ENCODE results near the gene ARHGAP10. TPM values are rescaled to one million over a fixed set of nuclear protein-coding genes. Genes with fewer than 3 reads are reported as not detected.

The ARHGAP10 gene
- total RNA-seq, 1 experiment from 2014 or later, result 9.0 TPM

- Histone ChIP-seq H3K27ac (ENCODE audit: low read length) (no peak overlapping the region), H4K20me1 (ENCODE audit: low read length) (no peaks in the 10 kb centered on the region), H3K4me1 (ENCODE audit: insufficient read depth, low read length) (no peaks in the 10 kb centered on the region), H2AFZ (ENCODE audit: low read length) (no peak overlapping the region), H3K9me3 (ENCODE audit: low read length) (no peaks in the 10 kb centered on the region), H3K9me2 (replicated peaks; ENCODE audit: low read length) (no peaks in the 10 kb centered on the region), H3F3A (ENCODE audit: low read length, unreplicated experiment) (no peaks in the 10 kb centered on the region), H3K4me2 (ENCODE audit: low read length) (no peak overlapping the region), H3K9ac (ENCODE audit: low read length) (no peak overlapping the region), H3K27me3 (ENCODE audit: low read length) (no peaks in the 10 kb centered on the region), H3K4me3 (ENCODE audit: low read length) (no peak overlapping the region), H3K36me3 (ENCODE audit: low read depth, low read length) (no peaks in the 10 kb centered on the region), H3K79me2 (ENCODE audit: low read length) (no peaks in the 10 kb centered on the region)
- CTCF ChIA-PET, result no interaction called here
- ATAC-seq (no peak), DNase-seq (no peak)
- POLR2A ChIA-PET (ENCODE audit: unreplicated experiment), result no interaction called here
- intact Hi-C loops (cut with micrococcal nuclease), result no loop called here
- TF ChIP-seq, protein P1, sequence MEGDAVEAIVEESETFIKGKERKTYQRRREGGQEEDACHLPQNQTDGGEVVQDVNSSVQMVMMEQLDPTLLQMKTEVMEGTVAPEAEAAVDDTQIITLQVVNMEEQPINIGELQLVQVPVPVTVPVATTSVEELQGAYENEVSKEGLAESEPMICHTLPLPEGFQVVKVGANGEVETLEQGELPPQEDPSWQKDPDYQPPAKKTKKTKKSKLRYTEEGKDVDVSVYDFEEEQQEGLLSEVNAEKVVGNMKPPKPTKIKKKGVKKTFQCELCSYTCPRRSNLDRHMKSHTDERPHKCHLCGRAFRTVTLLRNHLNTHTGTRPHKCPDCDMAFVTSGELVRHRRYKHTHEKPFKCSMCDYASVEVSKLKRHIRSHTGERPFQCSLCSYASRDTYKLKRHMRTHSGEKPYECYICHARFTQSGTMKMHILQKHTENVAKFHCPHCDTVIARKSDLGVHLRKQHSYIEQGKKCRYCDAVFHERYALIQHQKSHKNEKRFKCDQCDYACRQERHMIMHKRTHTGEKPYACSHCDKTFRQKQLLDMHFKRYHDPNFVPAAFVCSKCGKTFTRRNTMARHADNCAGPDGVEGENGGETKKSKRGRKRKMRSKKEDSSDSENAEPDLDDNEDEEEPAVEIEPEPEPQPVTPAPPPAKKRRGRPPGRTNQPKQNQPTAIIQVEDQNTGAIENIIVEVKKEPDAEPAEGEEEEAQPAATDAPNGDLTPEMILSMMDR (conservative IDR thresholded peaks at IDR 0.05; ENCODE audit: low read depth, low read length), result no peak
- TF ChIP-seq EZH2 (IDR thresholded peaks at IDR 0.05; ENCODE audit: low read length, unreplicated experiment), result no peak
- TF ChIP-seq EZH2phosphoT487 (IDR thresholded peaks at IDR 0.05; ENCODE audit: borderline replicate concordance, low read length), result no peak
- BruUV-seq (replicated peaks), result no TSS peak
These were observed 377.3 kb downstream of the ARHGAP10 start for GRCh38 chr4:148109216-148109615.

- no TSS peak for BruUV-seq (replicated peaks)
- no peaks in the 10 kb centered on the region for H3K4me1 ChIP-seq (ENCODE audit: insufficient read depth, low read length)
- H3K4me2 ChIP-seq (ENCODE audit: low read length), result no peak overlapping the region
- ChIA-PET CTCF (no interaction called here), POLR2A (ENCODE audit: unreplicated experiment) (no interaction called here)
- H4K20me1 ChIP-seq (ENCODE audit: low read length), result no peaks in the 10 kb centered on the region
- no peaks in the 10 kb centered on the region for H3K9me3 ChIP-seq (ENCODE audit: low read length)
- no peak overlapping the region for H3K27ac ChIP-seq (ENCODE audit: low read length)
- no peak overlapping the region for H3K4me3 ChIP-seq (ENCODE audit: low read length)
- no peak overlapping the region for H3K9ac ChIP-seq (ENCODE audit: low read length)
- H3K36me3 ChIP-seq (ENCODE audit: low read depth, low read length), result no peaks in the 10 kb centered on the region
- ATAC-seq (no peak), DNase-seq (no peak)
- intact Hi-C loops (cut with micrococcal nuclease), result no loop called here
- TF ChIP-seq EZH2phosphoT487 (IDR thresholded peaks at IDR 0.05; ENCODE audit: borderline replicate concordance, low read length) (no peak), EZH2 (IDR thresholded peaks at IDR 0.05; ENCODE audit: low read length, unreplicated experiment) (no peak)
- TF ChIP-seq, protein P1 (conservative IDR thresholded peaks at IDR 0.05; ENCODE audit: low read depth, low read length), result no peak
- H3F3A ChIP-seq (ENCODE audit: low read length, unreplicated experiment), result no peaks in the 10 kb centered on the region
- H2AFZ ChIP-seq (ENCODE audit: low read length), result no peak overlapping the region
- H3K9me2 ChIP-seq (replicated peaks; ENCODE audit: low read length), result no peaks in the 10 kb centered on the region
- no peaks in the 10 kb centered on the region for H3K79me2 ChIP-seq (ENCODE audit: low read length)
- no peaks in the 10 kb centered on the region for H3K27me3 ChIP-seq (ENCODE audit: low read length)
These were observed 378.3 kb downstream of the ARHGAP10 start for GRCh38 chr4:148110169-148110568.

GRCh38 chr4:148112231-148112982, 380.5 kb downstream of the ARHGAP10 start:
- Histone ChIP-seq H3K36me3 (ENCODE audit: low read depth, low read length) (no peaks in the 10 kb centered on the region), H3F3A (ENCODE audit: low read length, unreplicated experiment) (no peaks in the 10 kb centered on the region), H3K4me2 (ENCODE audit: low read length) (no peak overlapping the region), H3K27ac (ENCODE audit: low read length) (no peak overlapping the region), H3K4me3 (ENCODE audit: low read length) (no peak overlapping the region), H3K79me2 (ENCODE audit: low read length) (no peaks in the 10 kb centered on the region), H3K4me1 (ENCODE audit: insufficient read depth, low read length) (no peaks in the 10 kb centered on the region), H3K9me3 (ENCODE audit: low read length) (no peaks in the 10 kb centered on the region), H2AFZ (ENCODE audit: low read length) (no peak overlapping the region), H4K20me1 (ENCODE audit: low read length) (no peaks in the 10 kb centered on the region), H3K9me2 (replicated peaks; ENCODE audit: low read length) (no peaks in the 10 kb centered on the region), H3K27me3 (ENCODE audit: low read length) (no peaks in the 10 kb centered on the region), H3K9ac (ENCODE audit: low read length) (no peak overlapping the region)
- no peak for DNase-seq
- POLR2A ChIA-PET (ENCODE audit: unreplicated experiment), result no interaction called here
- intact Hi-C loops (cut with micrococcal nuclease), result no loop called here
- TF ChIP-seq EZH2 (IDR thresholded peaks at IDR 0.05; ENCODE audit: low read length, unreplicated experiment) (no peak), EZH2phosphoT487 (IDR thresholded peaks at IDR 0.05; ENCODE audit: borderline replicate concordance, low read length) (no peak)
- TF ChIP-seq, protein P1 (conservative IDR thresholded peaks at IDR 0.05; ENCODE audit: low read depth, low read length), result no peak
- no peak for ATAC-seq
- CTCF ChIA-PET, result no interaction called here
- no TSS peak for BruUV-seq (replicated peaks)
